Measurements from ENCODE around the gene CCN5. TPM values are rescaled to one million over a fixed set of nuclear protein-coding genes. Genes with fewer than 3 reads are reported as not detected.

The CCN5 gene
- total and polyA plus RNA-seq, 2 of the 13 experiments (the other 11 are each of a cell fraction or from before 2014, with no cell fraction given), result 0.12 TPM; not detected in 1

- no peak for TF ChIP-seq TRAFD1 (CRISPR knock-in tag; IDR thresholded peaks at IDR 0.05; ENCODE audit: borderline replicate concordance)
- TF ChIP-seq ZNF317 (CRISPR knock-in tag; IDR thresholded peaks at IDR 0.05), result no peak
- no peak for TF ChIP-seq DMAP1 (CRISPR knock-in tag; IDR thresholded peaks at IDR 0.05)
- TF ChIP-seq AGO2 (optimal IDR thresholded peaks at IDR 0.05; ENCODE audit: low read depth, low read length), result no peak
- no peak for TF ChIP-seq ZNF468 (CRISPR knock-in tag; IDR thresholded peaks at IDR 0.05)
- TF ChIP-seq ZNF503 (CRISPR knock-in tag; IDR thresholded peaks at IDR 0.05), result no peak
- TF ChIP-seq AFF4 (CRISPR knock-in tag; IDR thresholded peaks at IDR 0.05), result no peak
- no peak for TF ChIP-seq RARA (CRISPR knock-in tag; IDR thresholded peaks at IDR 0.05)
- TF ChIP-seq SALL1 (CRISPR knock-in tag; IDR thresholded peaks at IDR 0.05), result no peak
- TF ChIP-seq ZSCAN5A (CRISPR knock-in tag; IDR thresholded peaks at IDR 0.05; ENCODE audit: borderline replicate concordance), result no peak
- TF ChIP-seq ZNF576 (CRISPR knock-in tag; IDR thresholded peaks at IDR 0.05), result no peak
- no peak for TF ChIP-seq SIN3A (IDR thresholded peaks at IDR 0.05; ENCODE audit: borderline replicate concordance, low read depth, low read length)
- 0 out of 2 replicates have a peak, but pooled peaks have one; percentile 35 for TF ChIP-seq ZNF501 (CRISPR knock-in tag; IDR thresholded peaks at IDR 0.05)
- TF ChIP-seq ZBTB7B (CRISPR knock-in tag; IDR thresholded peaks at IDR 0.05), result 0 out of 2 replicates have a peak, but pooled peaks have one; percentile 28
- TF ChIP-seq ZNF704 (CRISPR knock-in tag; IDR thresholded peaks at IDR 0.05; ENCODE audit: borderline replicate concordance), result no peak
- TF ChIP-seq IRX3 (CRISPR knock-in tag; IDR thresholded peaks at IDR 0.05; ENCODE audit: borderline replicate concordance, low read depth), result peak; percentile 44; the same call in 1 of the 2 replicates
Observed at GRCh38 chr20:44750081-44750805, 35.1 kb downstream of the CCN5 start (continued).
